Nephron progenitor cell (in vitro differentiated cells): ENCODE measurements around the gene ANKLE1.
"Not testable (repeated sequence)": the region's sequence is repeated elsewhere in the genome, so short reads cannot be mapped to it uniquely, and the experiment has no call there.

Experiments
- DNase-seq: peaks from one replicate; pipeline ENCODE4 v3.0.0; 2021
- H3K27ac Mint-ChIP-seq: 2 replicates; pipeline ENCODE4 v1.8.0; 2021; ENCODE audit warnings: mild to moderate bottlenecking, moderate library complexity, mixed read lengths
- H3K27me3 Mint-ChIP-seq: 2 replicates; pipeline ENCODE4 v1.8.0; 2021; ENCODE audit warnings: mild to moderate bottlenecking, low read depth, mixed read lengths; ENCODE audit not compliant: poor library complexity
- H3K36me3 Mint-ChIP-seq: 2 replicates; pipeline ENCODE4 v1.8.0; 2021; ENCODE audit warnings: low read depth, mixed read lengths
- H3K4me1 Mint-ChIP-seq: 2 replicates; pipeline ENCODE4 v1.8.0; 2021; ENCODE audit warnings: mixed read lengths
- H3K4me3 Mint-ChIP-seq: 2 replicates; pipeline ENCODE4 v1.8.0; 2021; ENCODE audit warnings: mild to moderate bottlenecking, moderate library complexity, mixed read lengths
- H3K9me3 Mint-ChIP-seq: 2 replicates; pipeline ENCODE4 v1.8.0; 2021; ENCODE audit warnings: mild to moderate bottlenecking, moderate library complexity, mixed read lengths
- CTCF ChIP-seq: fragments of 200-600 bp; sonication (generic); IDR thresholded peaks from 2 replicates; pipeline ENCODE4 v1.5.0; 2021; ENCODE audit warnings: antibody characterized with exemption

Gene ANKLE1

GRCh38 chr19:17264641-17264979, 17.1 kb upstream of the ANKLE1 start, which contains the start of gene USHBP1:
Gene USHBP1 (minus strand): TSS chr19:17264745. CDS start chr19:17264299, 446 bp downstream.
- Mint-ChIP-seq H3K4me1 (peaks cover 51% of the 10 kb centered on the region), H3K4me3 (peak within 1 kb of the TSS; percentile 13), H3K36me3 (peaks cover 7% of the 10 kb centered on the region), H3K27ac (no peak within 1 kb of the TSS), H3K9me3 (peaks cover 4% of the 10 kb centered on the region), H3K27me3 (no peaks in the 10 kb centered on the region)
- no peak for TF ChIP-seq CTCF
- DNase-seq: no peak

- peaks cover 50% of the 10 kb centered on the region for H3K4me1 Mint-ChIP-seq
- peaks cover 18% of the 10 kb centered on the region for H3K36me3 Mint-ChIP-seq
- no peak overlapping the region for H3K27ac Mint-ChIP-seq
- no peak for TF ChIP-seq CTCF
- H3K9me3 Mint-ChIP-seq: peaks cover 4% of the 10 kb centered on the region
- no peaks in the 10 kb centered on the region for H3K27me3 Mint-ChIP-seq
- no peak overlapping the region for H3K4me3 Mint-ChIP-seq
- no peak for DNase-seq
Observed at GRCh38 chr19:17266026-17266425, 15.7 kb upstream of the ANKLE1 start.

- H3K27ac Mint-ChIP-seq: peak overlapping the region; percentile 32
- H3K27me3 Mint-ChIP-seq: no peaks in the 10 kb centered on the region
- peaks cover 48% of the 10 kb centered on the region for H3K4me1 Mint-ChIP-seq
- no peak for TF ChIP-seq CTCF
- peaks cover 4% of the 10 kb centered on the region for H3K9me3 Mint-ChIP-seq
- H3K4me3 Mint-ChIP-seq: peak overlapping the region; percentile 13
- DNase-seq: no peak
- H3K36me3 Mint-ChIP-seq: peaks cover 23% of the 10 kb centered on the region
Observed at GRCh38 chr19:17266589-17266974, 15.1 kb upstream of the ANKLE1 start.

GRCh38 chr19:17266975-17267788, 14.5 kb upstream of the ANKLE1 start, which contains the start of gene BABAM1:
Gene BABAM1 (plus strand): TSS chr19:17267443. CDS start chr19:17268807, 1,364 bp downstream.
- Mint-ChIP-seq H3K27ac (peak within 1 kb of the TSS; percentile 85), H3K27me3 (no peaks in the 10 kb centered on the region), H3K36me3 (peaks cover 25% of the 10 kb centered on the region), H3K9me3 (peaks cover 4% of the 10 kb centered on the region), H3K4me3 (peak within 1 kb of the TSS; percentile 96), H3K4me1 (peaks cover 47% of the 10 kb centered on the region)
- no peak for TF ChIP-seq CTCF
- peak; percentile 92 for DNase-seq

- Mint-ChIP-seq H3K4me3 (peak overlapping the region; percentile 96), H3K27me3 (no peaks in the 10 kb centered on the region), H3K4me1 (peaks cover 33% of the 10 kb centered on the region), H3K9me3 (peaks cover 4% of the 10 kb centered on the region), H3K36me3 (peaks cover 32% of the 10 kb centered on the region), H3K27ac (peak overlapping the region; percentile 39)
- no peak for TF ChIP-seq CTCF
- DNase-seq: no peak
Observed at GRCh38 chr19:17268754-17269153, 12.9 kb upstream of the ANKLE1 start.

- not testable (repeated sequence) for H3K27ac Mint-ChIP-seq, H3K4me1 Mint-ChIP-seq, DNase-seq, H3K9me3 Mint-ChIP-seq, H3K4me3 Mint-ChIP-seq, H3K27me3 Mint-ChIP-seq
- H3K36me3 Mint-ChIP-seq: peaks cover 76% of the 10 kb centered on the region
Observed at GRCh38 chr19:17274892-17275291, 6.8 kb upstream of the ANKLE1 start.
